ENCODE data around the gene LCN12.

The LCN12 gene

DNA sequence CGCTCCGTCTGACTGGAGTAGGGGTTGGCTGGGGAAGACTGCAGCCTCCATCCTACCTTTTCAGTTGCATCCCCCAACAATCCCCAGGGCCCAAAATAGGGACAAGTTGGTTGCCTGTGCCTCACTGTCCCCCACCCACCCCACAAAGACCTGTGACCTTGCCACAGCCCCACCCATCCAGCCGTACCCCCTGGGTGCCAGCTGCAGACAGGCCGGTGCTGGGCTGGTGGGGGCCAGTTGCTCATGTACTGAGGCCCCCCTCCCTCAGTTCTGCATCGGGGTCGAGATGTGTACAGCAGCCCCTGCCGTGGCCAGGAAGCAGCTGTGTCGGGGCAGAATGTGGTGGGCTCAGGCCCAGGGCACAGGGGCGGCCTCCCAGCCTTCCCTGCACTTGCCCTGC lies 31.1 kb downstream of the LCN12 start:
- no peak for TF ChIP-seq CTCF (IDR thresholded peaks at IDR 0.05; ENCODE audit: low read depth, low read length)
- H3K4me3 ChIP-seq (ENCODE audit: low read depth, low read length): no peak overlapping the region

- no peak for TF ChIP-seq CTCF (IDR thresholded peaks at IDR 0.05; ENCODE audit: low read depth, low read length)
Observed at GRCh38 chr9:136983656-136984314, 31.7 kb downstream of the LCN12 start.

DNA sequence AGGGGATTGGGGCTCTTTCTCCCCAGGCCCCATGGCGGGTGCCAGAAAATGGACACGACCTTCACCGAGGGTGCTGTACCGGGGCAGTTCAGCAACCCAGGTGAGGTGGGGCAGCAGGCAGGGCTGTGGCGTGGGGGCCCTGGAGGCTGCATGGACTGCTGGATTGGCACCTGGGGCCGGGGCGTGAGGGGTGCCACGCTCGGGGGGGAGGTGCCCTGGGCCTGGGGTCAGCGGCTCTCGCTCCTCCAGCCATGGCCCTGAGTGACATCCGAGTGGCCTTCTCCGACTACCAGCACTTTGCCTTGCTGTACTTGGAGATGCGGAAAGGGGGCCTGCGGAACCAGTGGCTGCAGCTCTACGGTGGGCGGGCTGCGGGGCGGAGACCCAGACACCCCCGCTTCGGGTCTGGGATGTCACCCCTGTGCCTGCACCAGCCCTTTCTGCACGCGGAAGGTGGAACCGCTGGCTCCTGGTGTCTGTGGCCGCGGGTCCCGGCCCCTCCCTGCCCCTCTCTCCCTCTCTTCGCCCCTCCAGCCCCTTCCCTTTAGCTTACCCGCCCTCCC lies 32.5 kb downstream of the LCN12 start:
- no peak overlapping the region for H3K4me3 ChIP-seq (ENCODE audit: low read depth, low read length)
- no peak for TF ChIP-seq CTCF (IDR thresholded peaks at IDR 0.05; ENCODE audit: low read depth, low read length)

More at GRCh38 chr9:136983656-136984314, 31.7 kb downstream of the LCN12 start:
- no peak overlapping the region for H3K4me3 ChIP-seq (ENCODE audit: low read depth, low read length)

GRCh38 chr9:136985027-136985602 lies 33.0 kb downstream of the LCN12 start:
- TF ChIP-seq CTCF (IDR thresholded peaks at IDR 0.05; ENCODE audit: low read depth, low read length): no peak
- H3K4me3 ChIP-seq (ENCODE audit: low read depth, low read length): no peak overlapping the region

- no peak for TF ChIP-seq CTCF (IDR thresholded peaks at IDR 0.05; ENCODE audit: low read depth, low read length)
- no peak overlapping the region for H3K4me3 ChIP-seq (ENCODE audit: low read depth, low read length)
Observed at GRCh38 chr9:136985853-136986252, 33.8 kb downstream of the LCN12 start.

DNA sequence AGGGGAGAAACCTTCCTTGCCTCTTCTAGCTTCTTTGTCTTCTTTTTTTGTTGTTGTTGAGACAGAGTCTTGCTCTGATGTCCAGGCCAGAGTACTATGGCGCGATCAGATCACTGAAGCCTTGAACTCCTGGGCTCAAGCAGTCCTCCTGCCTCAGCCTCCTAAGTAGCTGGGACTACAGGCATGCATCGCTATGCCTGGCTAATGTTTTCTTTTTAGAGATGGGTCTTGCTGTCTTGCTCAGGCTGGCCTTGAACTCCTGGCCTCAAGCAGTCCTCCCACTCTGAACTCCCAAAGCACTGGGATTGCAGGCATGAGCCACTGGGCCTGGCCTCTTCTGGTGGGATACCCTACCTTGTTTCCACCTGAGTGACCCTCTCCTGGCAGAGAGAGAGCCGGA lies 36.8 kb downstream of the LCN12 start:
- TF ChIP-seq CTCF (IDR thresholded peaks at IDR 0.05; ENCODE audit: low read depth, low read length): no peak
- H3K4me3 ChIP-seq (ENCODE audit: low read depth, low read length): no peak overlapping the region

- TF ChIP-seq CTCF (IDR thresholded peaks at IDR 0.05; ENCODE audit: low read depth, low read length): no peak
- no peak overlapping the region for H3K4me3 ChIP-seq (ENCODE audit: low read depth, low read length)
Observed at GRCh38 chr9:136990242-136990911, 38.3 kb downstream of the LCN12 start.
